AG09309 (cell line): Measurements from ENCODE around the gene IFITM5.

Source experiments
- DNase-seq: peaks from one replicate; pipeline ENCODE4 v3.0.0-alpha.2; 2010; ENCODE audit warnings: low read depth
- H3K4me3 ChIP-seq: 2 replicates; pipeline ENCODE4 v1.5.1; 2011; ENCODE audit warnings: mild to moderate bottlenecking, low read depth, low read length, moderate library complexity; ENCODE audit not compliant: control insufficient read depth
- TF ChIP-seq, protein P1 (sequence below): IDR thresholded peaks from 2 replicates; pipeline ENCODE4 v1.5.1; 2011; ENCODE audit warnings: mild to moderate bottlenecking, low read depth, low read length, inconsistent platforms; ENCODE audit not compliant: insufficient read depth, control insufficient read depth; ENCODE audit errors: missing control alignments

The IFITM5 gene

DNA sequence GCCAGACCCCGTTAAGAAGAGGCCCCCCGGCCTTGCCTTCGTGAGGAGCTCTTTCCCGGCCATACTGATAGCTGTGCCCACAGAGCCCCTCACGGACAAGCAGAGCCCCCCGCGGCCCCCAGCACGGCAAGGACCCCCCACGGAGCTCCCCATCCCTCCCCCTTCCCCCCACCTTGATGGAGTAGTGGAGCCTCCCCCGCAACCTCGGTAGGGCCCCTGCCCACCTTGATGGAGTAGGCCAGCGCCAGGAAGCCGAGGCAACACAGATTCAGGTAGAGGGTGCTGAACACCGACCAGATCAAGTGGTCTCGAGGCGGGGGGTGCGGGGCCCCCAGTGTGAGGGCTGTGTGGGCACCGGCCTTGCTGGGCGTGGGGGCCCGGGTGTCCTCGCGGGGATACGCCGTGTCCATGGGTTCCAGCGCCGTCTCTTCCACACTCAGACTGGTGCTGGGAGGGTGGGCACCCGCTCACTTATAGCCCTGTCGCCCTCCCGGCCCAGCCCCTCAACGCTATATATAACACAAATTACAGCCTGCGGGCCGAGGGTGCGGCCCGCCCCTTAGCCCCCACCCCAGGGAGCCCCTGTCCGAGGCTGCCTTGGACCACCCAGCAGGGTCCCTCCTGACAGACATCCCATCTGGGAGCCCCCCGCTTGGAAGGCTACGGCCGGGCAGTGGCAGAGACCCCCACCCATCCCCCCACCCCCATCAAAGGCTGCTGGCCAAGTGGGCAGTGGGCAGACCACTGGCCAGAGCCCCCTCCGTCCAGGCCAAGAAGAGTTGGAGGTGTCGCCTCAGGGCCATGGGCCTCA is at the start of gene IFITM5:
IFITM5 (minus strand) TSS at position 446 of the 811 bp plus-strand sequence; CDS start at position 410, 36 bp downstream.
- DNase-seq: no peak
- TF ChIP-seq, protein P1, sequence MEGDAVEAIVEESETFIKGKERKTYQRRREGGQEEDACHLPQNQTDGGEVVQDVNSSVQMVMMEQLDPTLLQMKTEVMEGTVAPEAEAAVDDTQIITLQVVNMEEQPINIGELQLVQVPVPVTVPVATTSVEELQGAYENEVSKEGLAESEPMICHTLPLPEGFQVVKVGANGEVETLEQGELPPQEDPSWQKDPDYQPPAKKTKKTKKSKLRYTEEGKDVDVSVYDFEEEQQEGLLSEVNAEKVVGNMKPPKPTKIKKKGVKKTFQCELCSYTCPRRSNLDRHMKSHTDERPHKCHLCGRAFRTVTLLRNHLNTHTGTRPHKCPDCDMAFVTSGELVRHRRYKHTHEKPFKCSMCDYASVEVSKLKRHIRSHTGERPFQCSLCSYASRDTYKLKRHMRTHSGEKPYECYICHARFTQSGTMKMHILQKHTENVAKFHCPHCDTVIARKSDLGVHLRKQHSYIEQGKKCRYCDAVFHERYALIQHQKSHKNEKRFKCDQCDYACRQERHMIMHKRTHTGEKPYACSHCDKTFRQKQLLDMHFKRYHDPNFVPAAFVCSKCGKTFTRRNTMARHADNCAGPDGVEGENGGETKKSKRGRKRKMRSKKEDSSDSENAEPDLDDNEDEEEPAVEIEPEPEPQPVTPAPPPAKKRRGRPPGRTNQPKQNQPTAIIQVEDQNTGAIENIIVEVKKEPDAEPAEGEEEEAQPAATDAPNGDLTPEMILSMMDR: no peak
- no peak within 1 kb of the TSS for H3K4me3 ChIP-seq

DNA sequence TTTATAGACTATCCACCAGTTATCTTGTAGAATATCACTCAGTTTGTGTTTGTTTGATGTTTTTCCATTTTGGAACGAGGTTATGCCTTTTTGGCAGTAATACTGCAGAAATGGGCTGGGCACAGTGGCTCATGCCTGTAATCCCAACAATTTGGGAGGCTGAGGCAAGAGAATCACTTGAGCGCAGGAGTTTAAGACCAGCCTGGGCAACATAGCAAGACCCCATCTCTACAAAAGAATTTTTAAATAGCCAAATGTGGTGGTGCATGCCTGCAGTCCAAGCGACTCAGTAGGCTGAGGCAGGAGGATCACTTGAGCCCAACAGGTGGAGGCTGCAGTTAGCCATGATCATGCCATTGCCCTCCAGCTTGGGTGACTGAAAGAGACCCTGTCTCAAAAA is 47.2 kb upstream of the IFITM5 start:
- TF ChIP-seq, protein P1: no peak
- DNase-seq: no peak
- H3K4me3 ChIP-seq: no peak overlapping the region

- TF ChIP-seq, protein P1: no peak
- no peak overlapping the region for H3K4me3 ChIP-seq
- no peak for DNase-seq
These were observed 45.7 kb upstream of the IFITM5 start for GRCh38 chr11:344836-345578.

DNA sequence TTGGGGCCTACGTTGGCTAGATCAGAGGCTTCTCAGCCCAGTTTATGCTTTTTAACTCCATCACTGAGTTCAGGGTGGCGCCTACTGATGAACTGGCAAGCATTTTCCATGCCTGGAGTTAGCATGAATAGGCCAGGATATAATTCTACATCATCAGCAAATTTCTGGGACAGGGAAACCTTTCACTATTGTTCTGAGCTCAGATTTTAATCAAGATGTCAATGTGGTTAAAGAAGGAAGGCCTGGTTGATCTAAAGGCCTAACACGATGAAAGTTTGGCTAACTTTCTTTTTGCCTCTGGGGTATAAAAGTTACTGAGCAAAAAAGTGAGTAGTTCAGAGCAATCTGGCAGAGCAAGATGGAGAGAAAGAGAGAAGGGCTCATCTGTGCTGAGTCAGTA is 43.0 kb upstream of the IFITM5 start:
- DNase-seq: no peak
- TF ChIP-seq, protein P1: no peak
- H3K4me3 ChIP-seq: no peak overlapping the region

DNA sequence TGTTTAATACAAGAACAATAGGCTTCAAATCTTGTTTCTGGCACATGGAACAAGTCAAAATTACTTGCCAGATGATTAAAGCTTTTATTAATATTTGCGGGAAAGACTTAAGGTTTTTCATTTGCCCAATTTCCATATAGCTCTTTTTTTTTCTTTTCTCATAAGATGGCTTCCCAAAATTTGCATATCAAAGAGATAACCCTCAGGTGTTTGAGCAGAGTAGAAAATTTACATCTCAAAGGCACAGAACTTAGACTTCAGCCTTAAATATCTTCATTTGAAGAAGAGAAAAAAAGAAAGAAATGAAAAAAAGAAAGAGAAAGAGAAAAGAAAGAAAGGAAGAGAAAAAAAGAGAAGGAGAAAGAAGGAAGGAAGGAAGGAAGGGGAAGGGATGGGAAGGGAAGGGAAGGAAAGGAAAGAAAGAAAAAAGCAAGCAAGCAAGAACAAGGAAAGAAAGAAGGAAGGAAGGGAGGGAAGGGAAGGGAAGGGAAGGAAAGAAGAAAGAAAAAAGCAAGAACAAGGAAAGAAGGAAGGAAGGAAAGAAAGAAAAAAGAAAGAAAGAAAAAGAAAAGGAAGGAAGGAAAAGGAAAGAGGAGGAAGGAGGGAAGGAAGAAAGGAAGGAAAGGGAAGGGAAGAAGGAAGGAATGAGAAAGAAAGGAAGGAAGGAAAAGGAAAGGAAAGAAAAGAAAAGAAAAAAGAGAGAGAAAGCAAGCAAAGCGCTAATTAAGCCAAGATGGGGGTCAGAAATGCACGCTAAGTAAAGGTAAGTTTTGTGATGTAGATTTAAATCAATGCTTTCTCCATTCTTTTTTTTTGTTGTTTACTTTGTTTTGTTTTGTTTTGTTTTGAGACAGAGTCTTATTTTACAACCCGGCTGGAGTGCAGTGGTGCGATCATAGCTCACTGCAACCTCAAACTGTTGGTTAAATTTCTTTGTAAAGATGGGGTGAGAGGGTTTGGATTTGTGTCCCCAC is 41.5 kb upstream of the IFITM5 start:
- no peak for DNase-seq
- no peak overlapping the region for H3K4me3 ChIP-seq
- TF ChIP-seq, protein P1: no peak

- H3K4me3 ChIP-seq: no peak overlapping the region
- DNase-seq: no peak
- TF ChIP-seq, protein P1: no peak
These were observed 40.6 kb upstream of the IFITM5 start for GRCh38 chr11:339963-340362.
